Neural progenitor cell (in vitro differentiated cells): ENCODE data around the gene SMYD3. TPM values are rescaled to one million over a fixed set of nuclear protein-coding genes. Genes with fewer than 3 reads are reported as not detected.

ENCODE experiments used
- DNase-seq: peaks from one replicate; pipeline ENCODE4 v3.0.0-alpha.2; 2016; ENCODE audit warnings: low spot score
- H2AFZ ChIP-seq: fragments of 200-600 bp; sonication (generic); replicated peaks from 2 replicates; pipeline ENCODE4 v1.6.1; 2016; ENCODE audit warnings: antibody characterized with exemption
- H3F3A ChIP-seq: fragments of 200-600 bp; sonication (generic); 2 replicates; pipeline ENCODE4 v1.6.1; 2016; ENCODE audit warnings: antibody characterized with exemption, low read depth
- H3K27ac ChIP-seq: fragments of 200-600 bp; sonication (generic); 2 replicates; pipeline ENCODE4 v1.5.1; 2016; ENCODE audit warnings: mild to moderate bottlenecking
- H3K27me3 ChIP-seq: fragments of 200-600 bp; sonication (generic); 2 replicates; pipeline ENCODE4 v1.6.1; 2016; ENCODE audit warnings: mild to moderate bottlenecking, moderate library complexity
- H3K36me3 ChIP-seq: fragments of 200-600 bp; sonication (generic); 2 replicates; pipeline ENCODE4 v1.5.1; 2016
- H3K4me1 ChIP-seq: fragments of 200-600 bp; sonication (generic); 2 replicates; pipeline ENCODE4 v1.6.1; 2016; ENCODE audit warnings: mixed run types
- H3K4me2 ChIP-seq: fragments of 200-600 bp; sonication (generic); 2 replicates; pipeline ENCODE4 v1.6.1; 2016
- H3K4me3 ChIP-seq: fragments of 200-600 bp; sonication (generic); 2 replicates; pipeline ENCODE4 v1.5.1; 2016
- H3K79me2 ChIP-seq: fragments of 200-600 bp; sonication (generic); 2 replicates; pipeline ENCODE4 v1.6.1; 2016; ENCODE audit warnings: low read depth
- H3K9ac ChIP-seq: fragments of 200-600 bp; sonication (generic); 2 replicates; pipeline ENCODE4 v1.6.1; 2016
- H3K9me3 ChIP-seq: fragments of 200-600 bp; sonication (generic); 2 replicates; pipeline ENCODE4 v1.5.1; 2016; ENCODE audit warnings: low read depth
- H4K20me1 ChIP-seq: fragments of 200-600 bp; sonication (generic); 2 replicates; pipeline ENCODE4 v1.6.1; 2016; ENCODE audit warnings: low read depth
- H3K27ac Mint-ChIP-seq: 3 replicates; pipeline ENCODE4 v1.8.0; 2021; ENCODE audit warnings: mixed read lengths
- H3K27me3 Mint-ChIP-seq: 2 replicates; pipeline ENCODE4 v1.8.0; 2022; ENCODE audit warnings: low read depth, mild to moderate bottlenecking, inconsistent platforms, moderate library complexity, mixed read lengths; ENCODE audit not compliant: insufficient read depth
- H3K36me3 Mint-ChIP-seq: 3 replicates; pipeline ENCODE4 v1.8.0; 2021; ENCODE audit warnings: mixed read lengths
- H3K4me1 Mint-ChIP-seq: 3 replicates; pipeline ENCODE4 v1.8.0; 2021; ENCODE audit warnings: mixed read lengths
- H3K4me3 Mint-ChIP-seq: 3 replicates; pipeline ENCODE4 v1.8.0; 2021; ENCODE audit warnings: mild to moderate bottlenecking, moderate library complexity, mixed read lengths
- H3K9me3 Mint-ChIP-seq: 3 replicates; pipeline ENCODE4 v1.8.0; 2020; ENCODE audit warnings: mixed read lengths
- CTCF ChIP-seq: fragments of 200-600 bp; sonication (generic); IDR thresholded peaks from 2 replicates; pipeline ENCODE4 v1.5.1; 2017; ENCODE audit warnings: antibody characterized with exemption, mild to moderate bottlenecking
- EZH2 ChIP-seq: fragments of 200-600 bp; sonication (generic); IDR thresholded peaks from 2 replicates; pipeline ENCODE4 v1.6.1; 2017; ENCODE audit warnings: antibody characterized with exemption, mild to moderate bottlenecking, moderate library complexity
- EZH2phosphoT487 ChIP-seq: fragments of 200-600 bp; sonication (generic); IDR thresholded peaks from 2 replicates; pipeline ENCODE4 v1.6.1; 2017; ENCODE audit warnings: antibody characterized with exemption
- total RNA-seq: library from RNA; depleted of rRNA; stranded (reverse); fragments of >200 nt; gene quantifications from 2 replicates; pipeline ENCODE4 v1.2.3, GENCODE V29; 2015; ENCODE audit warnings: low replicate concordance

The SMYD3 gene
- total RNA-seq, 1 donor from 2014 or later = 43.2 TPM

DNA sequence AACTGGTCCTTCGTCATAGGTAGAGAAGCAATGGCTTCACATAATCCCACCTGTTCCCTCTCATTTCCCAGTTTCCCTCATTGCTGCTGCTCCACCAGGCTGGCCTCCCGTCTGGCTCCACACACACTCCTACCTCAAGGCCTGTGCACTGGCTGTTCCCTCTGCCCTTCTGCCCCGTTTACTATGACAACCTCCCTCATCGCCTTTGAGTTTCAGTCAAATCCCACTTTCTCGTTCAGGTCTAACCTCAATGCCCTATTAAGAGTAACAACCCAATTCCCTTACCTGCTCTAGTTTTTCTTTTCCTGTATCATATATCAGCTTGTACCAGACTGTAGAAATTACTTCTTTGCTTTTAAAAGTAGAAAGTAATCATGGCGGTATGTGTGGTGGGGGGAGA is 589.7 kb downstream of the SMYD3 start:
- Histone ChIP-seq H3F3A (no peaks in the 10 kb centered on the region), H2AFZ (no peak overlapping the region), H3K36me3 (no peaks in the 10 kb centered on the region), H4K20me1 (no peaks in the 10 kb centered on the region), H3K4me3 (no peak overlapping the region), H3K27me3 (no peaks in the 10 kb centered on the region), H3K9ac (no peak overlapping the region), H3K79me2 (no peaks in the 10 kb centered on the region), H3K4me2 (no peak overlapping the region), H3K4me1 (no peaks in the 10 kb centered on the region), H3K9me3 (no peaks in the 10 kb centered on the region), H3K27ac (no peak overlapping the region)
- H3K27me3 Mint-ChIP-seq = no peaks in the 10 kb centered on the region
- no peak overlapping the region for H3K27ac Mint-ChIP-seq
- TF ChIP-seq CTCF (no peak), EZH2 (no peak), EZH2phosphoT487 (no peak)
- no peaks in the 10 kb centered on the region for H3K4me1 Mint-ChIP-seq
- H3K4me3 Mint-ChIP-seq = no peak overlapping the region
- H3K36me3 Mint-ChIP-seq = peaks cover 3% of the 10 kb centered on the region
- DNase-seq = no peak
- H3K9me3 Mint-ChIP-seq = no peaks in the 10 kb centered on the region

DNA sequence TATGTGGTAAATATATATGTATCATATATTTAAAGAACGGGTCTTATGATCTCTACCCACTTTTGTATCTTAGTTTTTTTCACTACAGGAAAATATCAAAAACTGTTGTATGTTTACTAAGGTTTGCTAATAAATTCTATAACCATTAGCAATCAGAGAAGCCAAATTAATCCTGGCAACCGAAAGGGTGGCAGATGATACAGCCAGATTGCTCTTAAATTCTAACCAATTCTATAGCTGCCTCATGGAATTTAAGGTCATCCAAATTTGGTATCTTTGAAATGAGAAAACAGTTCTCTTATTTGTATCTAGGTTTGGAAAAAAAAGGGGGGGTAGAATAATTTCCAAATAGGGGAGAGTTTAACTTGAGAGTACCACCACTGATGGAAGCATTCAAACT is 591.2 kb downstream of the SMYD3 start:
- peaks cover 3% of the 10 kb centered on the region for H3K36me3 Mint-ChIP-seq
- Histone ChIP-seq H4K20me1 (no peaks in the 10 kb centered on the region), H3K9me3 (no peaks in the 10 kb centered on the region), H3K9ac (no peak overlapping the region), H3K4me2 (no peak overlapping the region), H3K79me2 (no peaks in the 10 kb centered on the region), H2AFZ (no peak overlapping the region), H3F3A (no peaks in the 10 kb centered on the region), H3K4me3 (no peak overlapping the region), H3K36me3 (no peaks in the 10 kb centered on the region), H3K27ac (no peak overlapping the region), H3K4me1 (no peaks in the 10 kb centered on the region), H3K27me3 (no peaks in the 10 kb centered on the region)
- no peaks in the 10 kb centered on the region for H3K9me3 Mint-ChIP-seq
- no peaks in the 10 kb centered on the region for H3K27me3 Mint-ChIP-seq
- TF ChIP-seq EZH2phosphoT487 = no peak
- TF ChIP-seq CTCF = no peak
- TF ChIP-seq EZH2 = no peak
- no peak for DNase-seq
- H3K4me3 Mint-ChIP-seq = no peak overlapping the region
- no peak overlapping the region for H3K27ac Mint-ChIP-seq
- no peaks in the 10 kb centered on the region for H3K4me1 Mint-ChIP-seq

- Mint-ChIP-seq H3K27me3 (no peaks in the 10 kb centered on the region), H3K4me3 (no peak overlapping the region), H3K36me3 (peaks cover 3% of the 10 kb centered on the region), H3K4me1 (no peaks in the 10 kb centered on the region), H3K9me3 (no peaks in the 10 kb centered on the region), H3K27ac (no peak overlapping the region)
- Histone ChIP-seq H2AFZ (no peak overlapping the region), H3K4me3 (no peak overlapping the region), H3K9me3 (no peaks in the 10 kb centered on the region), H4K20me1 (no peaks in the 10 kb centered on the region), H3K27ac (no peak overlapping the region), H3K27me3 (no peaks in the 10 kb centered on the region), H3F3A (no peaks in the 10 kb centered on the region), H3K36me3 (no peaks in the 10 kb centered on the region), H3K4me2 (no peak overlapping the region), H3K9ac (no peak overlapping the region), H3K4me1 (no peaks in the 10 kb centered on the region), H3K79me2 (no peaks in the 10 kb centered on the region)
- TF ChIP-seq CTCF (no peak), EZH2 (no peak), EZH2phosphoT487 (no peak)
- DNase-seq = no peak
Observed at GRCh38 chr1:245915406-245915805, 591.7 kb downstream of the SMYD3 start.
